ENCODE results near the gene KPNA2.

DNA sequence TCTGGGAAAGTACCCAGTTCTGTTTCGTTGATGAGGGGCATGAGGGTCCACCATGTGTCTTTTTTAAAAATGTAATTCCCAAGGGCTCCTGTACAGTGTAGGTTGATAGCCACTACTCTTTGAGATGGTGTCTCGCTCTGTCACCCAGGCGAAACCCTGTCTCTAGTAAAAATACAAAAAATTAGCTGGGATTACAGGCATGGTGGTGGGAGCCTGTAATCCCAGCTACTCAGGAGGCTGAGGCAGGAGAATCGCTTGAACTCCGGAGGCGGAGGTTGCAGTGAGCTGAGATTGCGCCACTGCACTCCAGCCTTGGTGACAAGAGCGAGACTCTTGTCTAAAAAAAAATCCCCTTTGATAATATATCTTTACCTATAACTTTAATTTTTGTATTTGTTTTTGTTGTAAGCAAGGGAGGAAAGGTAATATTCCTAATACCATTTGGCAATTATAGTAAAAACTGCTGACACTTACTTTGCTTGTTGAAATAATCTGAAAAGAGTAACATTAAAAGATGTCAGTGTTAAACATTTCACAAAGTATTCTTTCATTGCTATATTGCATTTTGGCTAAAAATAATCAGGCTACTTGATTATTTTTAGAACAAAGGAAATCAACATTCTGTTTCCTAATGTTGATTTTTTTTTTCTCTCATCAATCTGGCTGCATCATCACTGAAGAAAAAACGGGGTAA is 11.8 kb downstream of the KPNA2 start:
- TF ChIP-seq, protein P1, sequence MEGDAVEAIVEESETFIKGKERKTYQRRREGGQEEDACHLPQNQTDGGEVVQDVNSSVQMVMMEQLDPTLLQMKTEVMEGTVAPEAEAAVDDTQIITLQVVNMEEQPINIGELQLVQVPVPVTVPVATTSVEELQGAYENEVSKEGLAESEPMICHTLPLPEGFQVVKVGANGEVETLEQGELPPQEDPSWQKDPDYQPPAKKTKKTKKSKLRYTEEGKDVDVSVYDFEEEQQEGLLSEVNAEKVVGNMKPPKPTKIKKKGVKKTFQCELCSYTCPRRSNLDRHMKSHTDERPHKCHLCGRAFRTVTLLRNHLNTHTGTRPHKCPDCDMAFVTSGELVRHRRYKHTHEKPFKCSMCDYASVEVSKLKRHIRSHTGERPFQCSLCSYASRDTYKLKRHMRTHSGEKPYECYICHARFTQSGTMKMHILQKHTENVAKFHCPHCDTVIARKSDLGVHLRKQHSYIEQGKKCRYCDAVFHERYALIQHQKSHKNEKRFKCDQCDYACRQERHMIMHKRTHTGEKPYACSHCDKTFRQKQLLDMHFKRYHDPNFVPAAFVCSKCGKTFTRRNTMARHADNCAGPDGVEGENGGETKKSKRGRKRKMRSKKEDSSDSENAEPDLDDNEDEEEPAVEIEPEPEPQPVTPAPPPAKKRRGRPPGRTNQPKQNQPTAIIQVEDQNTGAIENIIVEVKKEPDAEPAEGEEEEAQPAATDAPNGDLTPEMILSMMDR (conservative IDR thresholded peaks at IDR 0.05; ENCODE audit: low read depth, low read length): no peak
- TF ChIP-seq EZH2 (IDR thresholded peaks at IDR 0.05; ENCODE audit: borderline replicate concordance, low read depth, low read length, poor library complexity, severe bottlenecking): no peak
